NB4 (cell line): Measurements from ENCODE around the gene NEK1.

Source experiments
- DNase-seq: peaks from one replicate; pipeline ENCODE4 v3.0.0; 2010; ENCODE audit warnings: low read depth
- H3K4me3 ChIP-seq: one replicate; pipeline ENCODE4 v1.5.1; 2011; ENCODE audit warnings: mild to moderate bottlenecking, low read depth, low read length, moderate library complexity
- CTCF ChIP-seq: IDR thresholded peaks from one replicate; pipeline ENCODE4 v1.5.1; 2012; ENCODE audit warnings: low read depth, low read length
- MAX ChIP-seq: IDR thresholded peaks from 2 replicates; pipeline ENCODE4 v1.6.1; 2011; ENCODE audit warnings: low read depth, low read length
- MYC ChIP-seq: IDR thresholded peaks from 2 replicates; pipeline ENCODE4 v1.6.1; 2011; ENCODE audit warnings: low read depth, low read length
- POLR2A ChIP-seq: IDR thresholded peaks from 2 replicates; pipeline ENCODE4 v1.6.1; 2011; ENCODE audit warnings: mild to moderate bottlenecking; ENCODE audit not compliant: insufficient read length; ENCODE audit errors: extremely low read depth

NEK1 gene

DNA sequence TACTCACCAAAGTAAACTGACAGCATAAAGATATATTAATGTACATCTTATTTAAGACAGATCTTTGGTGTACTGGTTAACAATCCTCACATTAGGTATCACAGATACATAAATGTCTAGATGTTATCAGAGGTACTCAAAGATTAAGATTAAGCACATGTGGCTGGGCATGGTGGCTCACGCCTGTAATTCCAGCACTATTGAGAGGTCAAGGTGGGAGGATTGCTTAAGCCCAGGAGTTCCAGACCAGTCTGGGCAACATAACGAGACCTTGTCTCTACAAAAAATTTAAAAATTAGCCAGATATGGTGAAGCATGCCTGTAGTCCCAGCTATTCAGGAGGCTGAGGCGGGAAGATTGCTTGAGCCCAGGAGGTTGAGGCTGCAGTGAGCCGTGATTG is 195.9 kb downstream of the NEK1 start:
- no peak for DNase-seq
- TF ChIP-seq MYC (no peak), CTCF (no peak), MAX (no peak), POLR2A (no peak)
- H3K4me3 ChIP-seq, result no peak overlapping the region

DNA sequence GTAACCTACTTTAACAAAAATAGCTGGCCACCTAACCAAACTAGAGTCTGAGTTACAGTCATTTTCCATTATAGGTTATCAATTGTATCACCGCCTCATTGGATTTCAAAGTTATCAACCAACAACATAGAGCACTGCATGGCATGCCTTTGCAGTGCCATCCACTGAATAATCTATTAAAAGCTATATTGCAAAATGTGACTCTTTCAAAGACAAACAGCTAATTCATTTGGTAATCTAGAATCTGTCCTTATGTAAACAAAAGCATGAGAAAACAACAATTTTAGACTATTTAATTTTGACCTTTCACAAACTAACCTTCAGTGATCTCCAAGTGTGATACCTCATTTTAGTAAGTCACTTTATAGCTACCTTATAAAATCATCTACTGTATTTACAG is 197.5 kb downstream of the NEK1 start:
- no peak overlapping the region for H3K4me3 ChIP-seq
- no peak for TF ChIP-seq POLR2A
- no peak for TF ChIP-seq CTCF
- no peak for TF ChIP-seq MAX
- no peak for TF ChIP-seq MYC
- DNase-seq, result no peak

- no peak for DNase-seq
- no peak overlapping the region for H3K4me3 ChIP-seq
- no peak for TF ChIP-seq CTCF
- TF ChIP-seq MAX, result no peak
- no peak for TF ChIP-seq POLR2A
- no peak for TF ChIP-seq MYC
Measured at GRCh38 chr4:169412046-169412445, 200.3 kb downstream of the NEK1 start.

DNA sequence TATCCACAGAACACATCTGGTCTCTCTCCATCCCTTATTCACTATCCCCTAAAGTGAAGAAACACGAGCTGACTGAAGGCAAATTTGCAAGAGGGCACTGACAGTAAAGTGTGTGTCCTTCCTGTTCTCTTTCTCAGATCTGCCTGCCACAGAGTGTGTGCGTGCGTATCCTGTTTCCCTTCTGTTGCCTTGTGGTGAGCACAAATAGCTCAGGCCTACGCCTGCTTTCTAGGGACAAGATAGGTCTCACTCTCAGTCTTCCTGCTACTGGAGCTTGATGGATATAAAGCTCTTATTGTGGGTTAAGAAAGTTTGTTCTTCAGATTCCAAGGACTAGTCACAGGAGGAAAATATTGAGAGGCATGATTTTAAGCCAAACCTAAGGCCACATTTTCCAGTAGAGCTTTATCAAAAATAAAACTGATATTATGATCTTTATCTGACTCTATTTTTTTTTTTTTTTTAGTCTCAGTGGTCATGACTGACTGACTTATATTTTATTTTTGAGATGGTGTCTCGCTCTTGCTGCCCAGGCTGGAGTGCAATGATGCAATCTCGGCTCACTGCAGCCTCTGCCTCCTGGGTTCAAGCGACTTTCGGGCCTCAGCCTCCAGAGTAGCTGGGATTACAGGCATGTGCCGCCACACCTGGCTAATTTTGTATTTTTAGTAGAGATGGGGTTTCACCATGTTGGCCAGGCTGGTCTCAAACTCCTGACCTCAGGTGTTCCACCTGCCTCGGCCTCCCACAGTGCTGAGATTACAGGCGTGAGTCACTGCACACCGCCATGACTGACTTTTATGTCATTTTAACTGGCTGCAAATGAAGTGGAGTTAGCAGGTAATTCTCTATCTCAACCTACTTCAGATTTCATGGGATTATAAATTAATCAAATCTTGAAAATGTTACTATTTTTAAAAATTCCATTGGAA is 201.3 kb downstream of the NEK1 start:
- TF ChIP-seq MYC (peak; percentile 35; the same call in 1 of the 2 replicates), CTCF (no peak), POLR2A (no peak), MAX (0 out of 2 replicates have a peak, but pooled peaks have one; percentile 44)
- DNase-seq, result peak; percentile 80
- no peak overlapping the region for H3K4me3 ChIP-seq

DNA sequence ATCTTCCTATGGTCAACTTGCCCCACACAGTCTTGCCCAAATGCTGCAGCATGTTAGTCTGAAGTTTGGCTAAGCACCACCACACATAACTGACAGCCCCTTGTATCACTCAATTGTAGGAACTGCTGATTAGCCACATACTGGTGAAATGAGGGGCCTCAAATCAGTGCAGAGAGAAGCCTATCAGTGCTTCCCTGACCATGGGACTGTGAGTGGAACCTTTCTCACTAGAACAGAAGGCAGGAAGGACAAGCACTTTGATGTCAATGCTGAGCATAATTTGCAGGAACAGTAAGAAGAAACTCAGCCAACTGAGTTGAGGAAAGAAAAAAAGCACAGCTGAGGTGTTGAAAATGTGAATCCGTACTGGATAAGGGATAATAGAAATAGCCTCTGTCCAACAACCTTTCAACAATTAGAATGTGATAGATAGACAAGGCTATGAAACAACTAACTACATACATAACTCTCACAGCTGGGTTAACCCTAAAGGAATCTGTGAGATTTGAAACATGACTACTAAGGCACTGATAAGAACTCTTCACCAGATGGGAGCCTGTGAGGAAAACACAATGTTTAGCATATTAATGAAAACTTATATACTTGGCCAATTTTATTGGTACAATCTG is 205.1 kb downstream of the NEK1 start:
- no peak for DNase-seq

More for the DNA sequence above, 205.1 kb downstream of the NEK1 start:
- TF ChIP-seq MYC, result no peak
- no peak for TF ChIP-seq MAX
- no peak for TF ChIP-seq CTCF
- TF ChIP-seq POLR2A, result no peak
- no peak overlapping the region for H3K4me3 ChIP-seq
